ENCODE data around the gene PRR5L.

PRR5L gene

DNA sequence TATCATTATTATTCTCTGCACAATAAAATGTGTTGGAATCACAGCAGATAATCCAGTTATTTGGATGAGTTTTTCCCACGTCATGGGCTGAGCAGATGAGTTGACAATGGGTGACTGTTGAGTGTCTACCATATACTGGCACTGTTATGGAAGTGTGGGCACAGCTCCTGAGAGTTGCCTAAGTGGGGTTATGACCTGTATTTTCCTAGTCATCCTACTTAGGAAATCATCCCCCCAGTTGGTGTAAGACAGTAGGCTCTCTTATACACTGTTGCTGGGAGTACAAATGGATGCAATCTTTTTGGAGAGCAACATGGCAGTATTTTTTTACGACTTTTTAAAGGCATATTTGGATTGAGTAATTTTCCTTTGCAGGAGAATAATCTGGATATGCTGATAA, 147.6 kb downstream of the PRR5L start:
- H3K9me3 ChIP-seq (ENCODE audit: severe bottlenecking) = no peaks in the 10 kb centered on the region
- DNase-seq = no peak
- no peak overlapping the region for H3K27ac ChIP-seq
- H3K4me3 ChIP-seq (ENCODE audit: low read depth, low read length) = no peak overlapping the region
- H3K27me3 ChIP-seq (ENCODE audit: insufficient read depth, low read depth, severe bottlenecking) = no peaks in the 10 kb centered on the region
- TF ChIP-seq, protein P1, sequence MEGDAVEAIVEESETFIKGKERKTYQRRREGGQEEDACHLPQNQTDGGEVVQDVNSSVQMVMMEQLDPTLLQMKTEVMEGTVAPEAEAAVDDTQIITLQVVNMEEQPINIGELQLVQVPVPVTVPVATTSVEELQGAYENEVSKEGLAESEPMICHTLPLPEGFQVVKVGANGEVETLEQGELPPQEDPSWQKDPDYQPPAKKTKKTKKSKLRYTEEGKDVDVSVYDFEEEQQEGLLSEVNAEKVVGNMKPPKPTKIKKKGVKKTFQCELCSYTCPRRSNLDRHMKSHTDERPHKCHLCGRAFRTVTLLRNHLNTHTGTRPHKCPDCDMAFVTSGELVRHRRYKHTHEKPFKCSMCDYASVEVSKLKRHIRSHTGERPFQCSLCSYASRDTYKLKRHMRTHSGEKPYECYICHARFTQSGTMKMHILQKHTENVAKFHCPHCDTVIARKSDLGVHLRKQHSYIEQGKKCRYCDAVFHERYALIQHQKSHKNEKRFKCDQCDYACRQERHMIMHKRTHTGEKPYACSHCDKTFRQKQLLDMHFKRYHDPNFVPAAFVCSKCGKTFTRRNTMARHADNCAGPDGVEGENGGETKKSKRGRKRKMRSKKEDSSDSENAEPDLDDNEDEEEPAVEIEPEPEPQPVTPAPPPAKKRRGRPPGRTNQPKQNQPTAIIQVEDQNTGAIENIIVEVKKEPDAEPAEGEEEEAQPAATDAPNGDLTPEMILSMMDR (IDR thresholded peaks at IDR 0.05; ENCODE audit: low read depth, low read length) = no peak
- no peaks in the 10 kb centered on the region for H3K36me3 ChIP-seq

DNA sequence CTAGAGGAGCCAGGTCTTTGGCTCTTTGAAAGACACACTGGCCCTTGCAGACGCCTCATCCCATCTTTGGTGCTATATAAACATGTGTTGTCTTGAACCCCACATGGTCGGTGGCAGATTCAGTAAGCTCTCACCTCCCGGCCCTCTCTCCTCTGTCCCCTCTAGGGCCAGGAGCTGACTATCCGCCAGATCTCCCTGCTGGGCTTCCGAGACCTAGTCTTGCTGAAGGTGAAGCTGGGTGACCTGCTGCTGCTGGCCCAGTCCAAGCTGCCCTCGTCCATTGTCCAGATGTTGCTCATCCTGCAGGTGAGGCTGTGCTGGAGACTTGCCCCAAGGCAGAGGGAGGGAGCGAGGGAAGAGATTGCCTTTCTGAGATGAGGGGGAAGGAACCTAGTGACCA, 150.0 kb downstream of the PRR5L start:
- Histone ChIP-seq H3K27me3 (ENCODE audit: insufficient read depth, low read depth, severe bottlenecking) (no peaks in the 10 kb centered on the region), H3K36me3 (no peaks in the 10 kb centered on the region), H3K4me3 (ENCODE audit: low read depth, low read length) (no peak overlapping the region), H3K9me3 (ENCODE audit: severe bottlenecking) (no peaks in the 10 kb centered on the region), H3K27ac (no peak overlapping the region)
- no peak for DNase-seq
- TF ChIP-seq, protein P1 (IDR thresholded peaks at IDR 0.05; ENCODE audit: low read depth, low read length) = no peak

DNA sequence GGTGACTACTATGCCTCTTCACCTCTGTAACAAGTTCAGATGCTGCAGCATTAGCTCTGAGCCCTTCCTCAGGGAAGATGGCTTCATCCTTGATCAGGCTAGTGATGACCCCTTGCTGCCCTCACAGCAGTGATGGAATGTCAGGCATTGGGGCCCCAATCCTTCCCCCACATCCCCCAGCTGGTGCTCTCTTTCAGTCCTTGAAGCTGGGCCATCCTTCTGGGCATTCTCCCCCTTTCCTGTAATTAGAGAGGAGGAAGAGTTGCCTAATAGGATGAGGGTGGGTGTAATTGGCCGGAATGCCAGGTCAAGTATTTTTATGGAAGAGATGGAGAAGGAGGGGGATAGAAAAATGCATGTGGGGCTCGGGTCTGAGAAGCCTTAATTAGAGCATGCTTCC, 151.4 kb downstream of the PRR5L start:
- Histone ChIP-seq H3K27me3 (ENCODE audit: insufficient read depth, low read depth, severe bottlenecking) (no peaks in the 10 kb centered on the region), H3K4me3 (ENCODE audit: low read depth, low read length) (no peak overlapping the region), H3K27ac (no peak overlapping the region), H3K36me3 (no peaks in the 10 kb centered on the region), H3K9me3 (ENCODE audit: severe bottlenecking) (no peaks in the 10 kb centered on the region)
- no peak for DNase-seq
- TF ChIP-seq, protein P1 (IDR thresholded peaks at IDR 0.05; ENCODE audit: low read depth, low read length) = no peak

DNA sequence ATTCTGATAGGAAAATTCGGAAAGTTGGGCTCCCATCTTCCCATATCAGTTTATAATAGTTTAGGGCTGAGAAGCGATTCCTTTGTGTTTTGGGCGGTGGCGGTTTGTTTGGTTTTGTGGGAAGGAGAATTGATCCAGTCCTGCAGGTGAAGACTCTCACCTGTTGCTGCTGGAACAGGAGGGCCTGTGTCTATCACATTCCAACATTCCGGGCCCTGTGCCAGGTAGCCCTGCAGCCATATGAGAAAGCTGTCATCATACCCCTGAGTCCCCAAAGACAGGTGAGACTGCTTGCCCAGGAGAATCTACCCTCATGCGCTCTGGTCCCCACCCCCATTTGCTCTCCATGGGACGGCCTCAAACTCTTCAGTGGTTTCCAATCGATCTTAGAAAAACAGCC, 151.9 kb downstream of the PRR5L start:
- TF ChIP-seq, protein P1 (IDR thresholded peaks at IDR 0.05; ENCODE audit: low read depth, low read length) = no peak
- H3K27ac ChIP-seq = no peak overlapping the region
- DNase-seq = no peak
- H3K4me3 ChIP-seq (ENCODE audit: low read depth, low read length) = no peak overlapping the region
- no peaks in the 10 kb centered on the region for H3K36me3 ChIP-seq
- no peaks in the 10 kb centered on the region for H3K27me3 ChIP-seq (ENCODE audit: insufficient read depth, low read depth, severe bottlenecking)
- H3K9me3 ChIP-seq (ENCODE audit: severe bottlenecking) = no peaks in the 10 kb centered on the region

DNA sequence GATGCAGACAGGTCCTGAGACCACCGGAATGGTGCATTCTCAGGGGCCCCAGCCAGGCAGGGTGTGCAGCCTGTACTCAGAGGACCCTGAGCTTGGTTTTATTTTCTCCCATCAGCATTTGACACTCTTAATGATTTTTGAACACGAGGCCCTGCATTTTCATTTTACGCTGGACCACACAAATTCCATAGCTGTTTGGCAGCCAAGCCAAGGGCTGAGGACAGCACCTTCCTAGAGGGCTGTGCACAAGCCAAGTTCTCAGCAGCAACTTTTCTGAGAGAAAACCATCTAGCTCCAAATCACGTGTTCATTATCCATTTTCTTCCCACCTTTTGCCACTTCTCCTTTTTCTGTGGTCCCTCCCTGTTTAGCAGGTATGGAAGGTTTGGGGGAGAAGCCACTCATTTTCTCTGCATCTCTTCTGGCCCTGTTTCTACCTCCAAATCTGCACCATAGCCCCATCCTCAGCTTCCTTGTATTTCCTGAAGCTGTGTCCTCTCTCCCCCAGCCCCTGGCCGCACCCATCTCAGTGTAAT, 153.5 kb downstream of the PRR5L start:
- TF ChIP-seq, protein P1 (IDR thresholded peaks at IDR 0.05; ENCODE audit: low read depth, low read length) = no peak
- no peak overlapping the region for H3K27ac ChIP-seq
- no peaks in the 10 kb centered on the region for H3K9me3 ChIP-seq (ENCODE audit: severe bottlenecking)
- H3K27me3 ChIP-seq (ENCODE audit: insufficient read depth, low read depth, severe bottlenecking) = no peaks in the 10 kb centered on the region
- DNase-seq = no peak
- no peak overlapping the region for H3K4me3 ChIP-seq (ENCODE audit: low read depth, low read length)
- no peaks in the 10 kb centered on the region for H3K36me3 ChIP-seq

DNA sequence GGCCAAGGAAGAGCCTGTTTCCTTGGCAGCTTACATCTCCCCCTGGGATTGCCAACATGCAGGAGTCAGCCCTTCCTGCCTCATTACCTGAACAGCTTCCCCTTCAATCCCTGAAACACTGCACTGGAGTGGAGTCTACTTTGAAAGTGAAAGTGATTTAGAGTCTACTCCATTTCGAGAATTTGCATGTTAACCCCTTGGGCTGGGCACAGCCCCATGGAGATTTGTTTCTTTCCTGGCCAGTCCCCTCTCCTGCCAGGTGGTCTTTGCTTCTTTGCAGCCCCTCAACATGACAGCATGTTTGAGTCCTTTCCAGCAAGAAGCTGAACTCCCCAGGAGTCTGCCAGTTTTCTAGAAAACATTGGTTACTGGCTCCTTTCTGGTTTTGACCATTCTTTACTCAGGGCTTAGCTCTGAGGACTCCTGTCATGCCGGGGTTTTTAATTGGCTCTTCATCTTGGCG, 154.1 kb downstream of the PRR5L start:
- Histone ChIP-seq H3K4me3 (ENCODE audit: low read depth, low read length) (no peak overlapping the region), H3K27me3 (ENCODE audit: insufficient read depth, low read depth, severe bottlenecking) (no peaks in the 10 kb centered on the region), H3K9me3 (ENCODE audit: severe bottlenecking) (no peaks in the 10 kb centered on the region), H3K27ac (no peak overlapping the region), H3K36me3 (no peaks in the 10 kb centered on the region)
- no peak for DNase-seq
- TF ChIP-seq, protein P1 (IDR thresholded peaks at IDR 0.05; ENCODE audit: low read depth, low read length) = no peak

Measured in WERI-Rb-1 (cell line).